ENCODE data around the gene NOLC1. TPM values are rescaled to one million over a fixed set of nuclear protein-coding genes. Genes with fewer than 3 reads are reported as not detected.

The NOLC1 gene
- total RNA-seq, 4 donors from 2014 or later: 47.8 to 94.9 (median 77.9) TPM

DNA sequence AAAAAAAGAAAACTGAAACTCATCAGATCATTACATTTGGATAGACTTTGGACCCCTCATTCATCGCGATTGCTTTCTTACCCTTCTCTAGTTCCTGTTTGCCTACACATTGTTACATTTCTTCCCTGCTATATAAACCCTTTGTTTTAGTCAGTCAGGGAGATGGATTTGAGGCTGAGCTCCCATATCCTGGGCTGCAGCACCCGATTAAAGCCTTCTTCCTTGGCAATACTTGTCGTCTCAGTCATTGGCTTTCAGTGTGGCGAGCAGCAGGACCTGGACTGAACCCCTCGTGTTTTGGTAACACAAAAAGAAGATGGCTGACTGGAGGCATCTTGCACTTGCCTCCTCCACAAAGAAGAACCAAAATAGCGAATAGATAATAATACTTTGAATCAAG, 39.8 kb downstream of the NOLC1 start:
- TF ChIP-seq EP300 (IDR thresholded peaks at IDR 0.05) (no peak), POLR2A (IDR thresholded peaks at IDR 0.05) (no peak), POLR2AphosphoS5 (IDR thresholded peaks at IDR 0.05) (no peak)
- TF ChIP-seq, protein P1, sequence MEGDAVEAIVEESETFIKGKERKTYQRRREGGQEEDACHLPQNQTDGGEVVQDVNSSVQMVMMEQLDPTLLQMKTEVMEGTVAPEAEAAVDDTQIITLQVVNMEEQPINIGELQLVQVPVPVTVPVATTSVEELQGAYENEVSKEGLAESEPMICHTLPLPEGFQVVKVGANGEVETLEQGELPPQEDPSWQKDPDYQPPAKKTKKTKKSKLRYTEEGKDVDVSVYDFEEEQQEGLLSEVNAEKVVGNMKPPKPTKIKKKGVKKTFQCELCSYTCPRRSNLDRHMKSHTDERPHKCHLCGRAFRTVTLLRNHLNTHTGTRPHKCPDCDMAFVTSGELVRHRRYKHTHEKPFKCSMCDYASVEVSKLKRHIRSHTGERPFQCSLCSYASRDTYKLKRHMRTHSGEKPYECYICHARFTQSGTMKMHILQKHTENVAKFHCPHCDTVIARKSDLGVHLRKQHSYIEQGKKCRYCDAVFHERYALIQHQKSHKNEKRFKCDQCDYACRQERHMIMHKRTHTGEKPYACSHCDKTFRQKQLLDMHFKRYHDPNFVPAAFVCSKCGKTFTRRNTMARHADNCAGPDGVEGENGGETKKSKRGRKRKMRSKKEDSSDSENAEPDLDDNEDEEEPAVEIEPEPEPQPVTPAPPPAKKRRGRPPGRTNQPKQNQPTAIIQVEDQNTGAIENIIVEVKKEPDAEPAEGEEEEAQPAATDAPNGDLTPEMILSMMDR (IDR thresholded peaks at IDR 0.05): no peak
- 79% methylated on average over 7 of the region's 7 CpGs for WGBS
- Histone ChIP-seq H3K27ac (no peak overlapping the region), H3K4me1 (no peaks in the 10 kb centered on the region), H3K36me3 (no peaks in the 10 kb centered on the region), H3K27me3 (no peaks in the 10 kb centered on the region), H3K4me3 (no peak overlapping the region), H3K9me3 (no peaks in the 10 kb centered on the region)
- DNase-seq (ENCODE audit: low spot score in 2 of 2): no peak

DNA sequence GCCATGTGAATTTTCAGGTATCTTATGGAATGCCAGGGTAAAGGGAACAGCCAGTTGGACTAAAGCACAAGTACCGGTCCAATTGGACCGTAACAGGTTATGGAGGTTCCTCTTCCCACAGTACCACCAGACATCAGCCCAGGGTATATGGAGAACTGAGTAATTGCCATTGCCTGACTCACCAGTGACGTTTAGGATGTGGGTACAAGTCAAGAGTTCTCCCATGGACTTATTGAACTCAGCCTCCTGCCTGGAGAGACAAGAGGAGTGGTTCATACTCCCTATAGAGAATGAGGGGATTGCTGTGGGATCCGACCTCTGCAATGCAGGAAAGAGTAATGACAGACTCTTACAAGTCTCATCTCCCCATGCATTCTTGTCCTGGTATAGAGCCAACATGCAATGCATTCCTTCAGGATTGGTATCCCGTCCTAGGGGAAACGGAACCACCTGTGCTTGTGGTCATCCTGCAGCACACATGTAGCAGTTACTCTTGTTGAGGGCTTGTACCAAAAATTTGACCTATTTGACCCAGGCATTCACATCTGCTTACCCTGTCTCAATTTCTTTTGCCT, 43.2 kb downstream of the NOLC1 start:
- TF ChIP-seq, protein P1 (IDR thresholded peaks at IDR 0.05): no peak
- TF ChIP-seq POLR2A (IDR thresholded peaks at IDR 0.05) (no peak), EP300 (IDR thresholded peaks at IDR 0.05) (no peak), POLR2AphosphoS5 (IDR thresholded peaks at IDR 0.05) (no peak)
- no peak overlapping the region for H3K27ac ChIP-seq
- H3K9me3 ChIP-seq: no peaks in the 10 kb centered on the region
- H3K4me3 ChIP-seq: no peak overlapping the region
- 75% methylated on average over 6 of the region's 6 CpGs for WGBS
- DNase-seq (ENCODE audit: low spot score in 2 of 2): no peak
- no peaks in the 10 kb centered on the region for H3K4me1 ChIP-seq
- H3K27me3 ChIP-seq: no peaks in the 10 kb centered on the region
- no peaks in the 10 kb centered on the region for H3K36me3 ChIP-seq

DNA sequence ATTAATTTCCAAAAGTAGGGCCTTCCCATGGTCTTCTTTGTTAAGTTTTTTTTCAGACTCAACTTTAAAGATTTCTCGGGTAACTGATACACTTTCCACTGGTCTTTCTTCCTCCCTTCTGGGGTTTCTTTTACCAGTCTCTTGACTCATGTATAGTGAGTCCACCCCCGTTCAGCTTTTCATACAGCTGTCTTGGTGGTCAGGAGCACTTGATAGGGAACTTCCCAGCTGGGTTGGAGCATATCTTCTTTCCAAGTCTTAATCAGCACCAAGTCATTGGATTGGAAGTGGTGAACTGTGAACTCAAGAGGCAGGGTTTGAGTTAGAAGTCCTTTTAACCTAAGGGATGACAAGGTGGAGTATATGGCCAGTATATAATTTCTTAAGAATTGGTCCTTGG, 44.7 kb downstream of the NOLC1 start:
- H3K4me1 ChIP-seq: no peaks in the 10 kb centered on the region
- WGBS: 89% methylated on average over 2 of the region's 2 CpGs
- no peaks in the 10 kb centered on the region for H3K9me3 ChIP-seq
- TF ChIP-seq EP300 (IDR thresholded peaks at IDR 0.05): no peak
- TF ChIP-seq, protein P1 (IDR thresholded peaks at IDR 0.05): no peak
- no peak for TF ChIP-seq POLR2AphosphoS5 (IDR thresholded peaks at IDR 0.05)
- TF ChIP-seq POLR2A (IDR thresholded peaks at IDR 0.05): no peak
- no peak overlapping the region for H3K4me3 ChIP-seq
- no peak for DNase-seq (ENCODE audit: low spot score in 2 of 2)
- no peaks in the 10 kb centered on the region for H3K36me3 ChIP-seq
- no peak overlapping the region for H3K27ac ChIP-seq
- H3K27me3 ChIP-seq: no peaks in the 10 kb centered on the region

DNA sequence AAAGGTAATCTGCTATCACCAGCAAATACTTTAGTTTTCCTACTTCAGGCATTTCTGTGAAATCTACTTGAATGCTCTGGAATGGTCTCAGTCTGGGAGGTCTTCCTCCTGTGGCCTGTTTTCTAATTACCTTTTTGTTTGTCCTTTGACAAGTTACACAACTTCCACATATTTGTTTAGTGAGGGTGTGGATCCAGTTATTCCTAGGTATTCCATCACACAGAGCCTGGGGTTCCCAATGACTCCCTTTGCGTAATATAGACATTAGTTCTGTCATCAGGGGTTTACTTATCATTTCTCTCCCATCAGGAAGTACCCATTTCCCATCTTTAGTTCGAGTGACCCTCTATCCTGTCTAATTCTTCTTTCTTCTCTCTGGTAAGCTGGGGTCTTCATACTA, 45.8 kb downstream of the NOLC1 start:
- no peaks in the 10 kb centered on the region for H3K27me3 ChIP-seq
- DNase-seq (ENCODE audit: low spot score in 2 of 2): no peak
- no peaks in the 10 kb centered on the region for H3K9me3 ChIP-seq
- H3K4me1 ChIP-seq: no peaks in the 10 kb centered on the region
- no peak for TF ChIP-seq POLR2AphosphoS5 (IDR thresholded peaks at IDR 0.05)
- TF ChIP-seq, protein P1 (IDR thresholded peaks at IDR 0.05): no peak
- TF ChIP-seq POLR2A (IDR thresholded peaks at IDR 0.05): no peak
- no peak for TF ChIP-seq EP300 (IDR thresholded peaks at IDR 0.05)
- 85% methylated on average over 2 of the region's 2 CpGs for WGBS
- no peaks in the 10 kb centered on the region for H3K36me3 ChIP-seq
- H3K4me3 ChIP-seq: no peak overlapping the region
- no peak overlapping the region for H3K27ac ChIP-seq

DNA sequence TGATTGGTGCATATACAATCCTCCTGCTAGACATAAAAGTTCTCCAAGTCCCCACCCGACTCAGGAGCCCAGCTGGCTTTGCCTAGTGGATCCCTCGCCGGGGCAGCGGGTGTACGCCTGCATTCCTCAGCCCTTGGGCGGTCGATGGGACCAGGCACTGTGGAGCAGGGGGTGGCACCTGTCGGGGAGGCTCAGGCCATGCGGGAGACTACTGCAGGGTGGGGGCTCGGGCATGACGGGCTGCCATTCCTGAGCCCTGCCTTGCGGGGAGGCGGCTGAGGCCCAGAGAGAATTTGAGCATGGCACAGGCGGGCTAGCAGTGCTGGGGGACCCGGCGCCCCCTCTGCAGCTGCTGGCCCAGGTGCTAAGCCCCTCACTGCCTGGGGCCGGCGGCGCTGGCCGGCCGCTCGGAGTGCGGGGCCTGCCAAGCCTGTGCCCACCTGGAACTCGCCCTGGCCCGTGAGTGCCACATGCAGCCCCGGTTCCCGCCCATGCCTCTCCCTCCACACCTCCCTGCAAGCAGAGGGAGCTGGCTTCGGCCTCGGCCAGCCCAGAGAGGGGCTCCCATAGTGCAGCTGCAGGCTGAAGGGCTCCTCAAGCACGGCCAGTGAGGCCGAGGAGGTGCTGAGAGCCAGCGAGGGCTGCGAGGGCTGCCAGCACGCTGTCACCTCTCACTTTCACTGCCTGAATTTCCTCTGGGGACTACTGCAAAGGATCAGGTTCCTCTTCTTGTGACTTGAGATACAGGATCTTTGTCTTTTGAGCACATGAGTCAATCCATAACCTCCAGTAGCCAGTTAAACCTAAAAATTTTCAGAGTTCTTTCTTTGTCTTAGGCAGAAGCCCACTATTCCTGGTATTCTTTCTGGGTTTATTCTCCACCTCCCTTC, 48.8 kb downstream of the NOLC1 start:
- Histone ChIP-seq H3K4me1 (no peaks in the 10 kb centered on the region), H3K27me3 (no peaks in the 10 kb centered on the region), H3K27ac (no peak overlapping the region), H3K36me3 (no peaks in the 10 kb centered on the region), H3K9me3 (peaks cover 3% of the 10 kb centered on the region), H3K4me3 (no peak overlapping the region)
- WGBS: 87% methylated on average over 15 of the region's 34 CpGs
- no peak for DNase-seq (ENCODE audit: low spot score in 2 of 2)
- TF ChIP-seq EP300 (IDR thresholded peaks at IDR 0.05): no peak
- TF ChIP-seq POLR2A (IDR thresholded peaks at IDR 0.05): no peak

Measured in suprapubic skin (tissue), 4 donors.